Transverse colon (tissue), 4 donors: ENCODE results near the gene TMCO5A.

Experiments used
- EP300 ChIP-seq: sonication (generic); formaldehyde crosslinking; IDR thresholded peaks from one replicate; pipeline ENCODE4 v1.6.1; 2017; ENCODE audit warnings: antibody characterized with exemption, low read depth
- POLR2A ChIP-seq: fragments of 450-650 bp; IDR thresholded peaks from one replicate; pipeline ENCODE4 v1.6.1; 2016; ENCODE audit warnings: antibody characterized with exemption, mild to moderate bottlenecking, moderate library complexity
- POLR2AphosphoS5 ChIP-seq, 3 donors: sonication (generic); formaldehyde crosslinking; IDR thresholded peaks; one replicate each; pipeline ENCODE4 v1.6.1; 2016; ENCODE audit warnings: antibody characterized with exemption in 3 of 3
- TF ChIP-seq, protein P1 (sequence below), 5 experiments: fragments of 200-600 bp in 3 of 5; fragments of 450-650 bp in 2 of 5; sonication (generic) in 3 of 5; IDR thresholded peaks; 1 replicate in 2 of 5; 2 replicates in 3 of 5; pipeline ENCODE4 v1.5.1; 2016 to 2017; ENCODE audit warnings: antibody characterized with exemption in 5 of 5, inconsistent platforms in 3 of 5, mild to moderate bottlenecking in 2 of 5, moderate library complexity in 1 of 5

DNA sequence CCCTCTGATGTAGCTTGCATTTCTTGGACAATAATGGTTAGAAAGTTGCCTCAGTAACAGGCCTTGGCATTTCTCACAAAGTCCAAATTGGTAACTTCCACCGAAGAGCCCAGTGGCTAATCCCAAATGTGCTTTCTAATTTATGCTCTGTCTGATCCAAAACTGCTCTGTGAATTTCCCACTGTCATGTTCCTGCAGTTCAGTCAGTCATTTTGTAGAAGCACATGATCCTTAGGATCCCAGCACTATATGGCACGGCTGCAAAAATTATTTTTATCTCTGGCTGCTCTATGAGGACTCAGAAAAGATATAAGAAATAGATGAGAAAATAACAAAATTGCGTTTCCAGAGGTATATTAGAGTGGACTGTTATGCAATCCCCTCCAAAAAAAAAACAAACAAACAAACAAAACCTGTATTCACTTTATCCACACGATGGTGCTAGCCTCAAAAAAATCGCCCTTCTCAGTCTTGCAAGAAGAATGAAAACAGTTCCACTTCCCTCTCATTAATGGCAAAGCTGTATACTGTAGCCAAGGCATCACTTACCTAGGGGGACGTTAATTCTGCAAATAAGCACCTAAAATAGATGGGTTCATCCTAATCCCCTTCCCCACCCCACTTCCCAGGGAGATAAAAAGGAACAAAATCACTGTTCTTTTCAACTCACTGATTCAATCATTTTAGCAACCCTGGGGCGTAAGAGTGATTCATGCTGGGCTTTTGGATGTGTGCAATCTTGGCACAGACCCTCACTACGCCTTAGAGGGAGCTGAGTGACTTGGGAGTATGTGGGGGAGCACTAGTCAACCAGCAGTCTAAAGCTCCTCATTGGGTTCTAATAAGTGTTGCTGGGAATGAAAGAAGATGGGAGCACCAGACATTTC lies 61.3 kb downstream of the TMCO5A start:
- TF ChIP-seq POLR2A (no peak), EP300 (no peak), POLR2AphosphoS5 (IDR thresholded peaks at IDR 0.05) (no peak)
- TF ChIP-seq, protein P1, sequence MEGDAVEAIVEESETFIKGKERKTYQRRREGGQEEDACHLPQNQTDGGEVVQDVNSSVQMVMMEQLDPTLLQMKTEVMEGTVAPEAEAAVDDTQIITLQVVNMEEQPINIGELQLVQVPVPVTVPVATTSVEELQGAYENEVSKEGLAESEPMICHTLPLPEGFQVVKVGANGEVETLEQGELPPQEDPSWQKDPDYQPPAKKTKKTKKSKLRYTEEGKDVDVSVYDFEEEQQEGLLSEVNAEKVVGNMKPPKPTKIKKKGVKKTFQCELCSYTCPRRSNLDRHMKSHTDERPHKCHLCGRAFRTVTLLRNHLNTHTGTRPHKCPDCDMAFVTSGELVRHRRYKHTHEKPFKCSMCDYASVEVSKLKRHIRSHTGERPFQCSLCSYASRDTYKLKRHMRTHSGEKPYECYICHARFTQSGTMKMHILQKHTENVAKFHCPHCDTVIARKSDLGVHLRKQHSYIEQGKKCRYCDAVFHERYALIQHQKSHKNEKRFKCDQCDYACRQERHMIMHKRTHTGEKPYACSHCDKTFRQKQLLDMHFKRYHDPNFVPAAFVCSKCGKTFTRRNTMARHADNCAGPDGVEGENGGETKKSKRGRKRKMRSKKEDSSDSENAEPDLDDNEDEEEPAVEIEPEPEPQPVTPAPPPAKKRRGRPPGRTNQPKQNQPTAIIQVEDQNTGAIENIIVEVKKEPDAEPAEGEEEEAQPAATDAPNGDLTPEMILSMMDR (IDR thresholded peaks at IDR 0.05): peak; percentile 44 to 55 (median 48)
